NCI-H524 (cell line): Measurements from ENCODE around the gene ELN.

Experiments used
- DNase-seq, 2 experiments: peaks; one replicate each; lab custom pipeline; 2025; lab: John Stamatoyannopoulos, UW

Gene ELN

GRCh38 chr7:74061840-74062539 lies 34.0 kb downstream of the ELN start:
- DNase-seq, result no peak

- no peak for DNase-seq
Observed at GRCh38 chr7:74063223-74063641, 35.3 kb downstream of the ELN start.

- DNase-seq, result no peak
Observed at GRCh38 chr7:74063646-74064045, 35.7 kb downstream of the ELN start.

- DNase-seq, result no peak
Observed at GRCh38 chr7:74064696-74065095, 36.7 kb downstream of the ELN start.

GRCh38 chr7:74066626-74067025 lies 38.7 kb downstream of the ELN start:
- no peak for DNase-seq

GRCh38 chr7:74068378-74069085 lies 40.6 kb downstream of the ELN start:
- DNase-seq, result no peak

GRCh38 chr7:74069086-74069541 lies 41.1 kb downstream of the ELN start:
- DNase-seq, result no peak

- no peak for DNase-seq
Observed at GRCh38 chr7:74069790-74070618, 42.0 kb downstream of the ELN start.

GRCh38 chr7:74070619-74070921 lies 42.6 kb downstream of the ELN start:
- no peak for DNase-seq

- no peak for DNase-seq
Observed at GRCh38 chr7:74071121-74071520, 43.1 kb downstream of the ELN start.

GRCh38 chr7:74074770-74075169 lies 46.8 kb downstream of the ELN start:
- no peak for DNase-seq

- DNase-seq, result no peak
Observed at GRCh38 chr7:74078461-74078860, 50.5 kb downstream of the ELN start.

- DNase-seq, result no peak
Observed at GRCh38 chr7:74082770-74083116, 54.8 kb downstream of the ELN start.

- peak; percentile 76 to 83 for DNase-seq
Observed at GRCh38 chr7:74083117-74083876, 55.3 kb downstream of the ELN start, which contains the start of gene LIMK1. TSS of gene LIMK1 (plus strand) at chr7:74083804. CDS start at chr7:74083991, 187 bp downstream.

GRCh38 chr7:74083928-74084721 lies 56.2 kb downstream of the ELN start:
- DNase-seq, result peak in 1 of 2 experiments; percentile 49

GRCh38 chr7:74084722-74085578 lies 57.0 kb downstream of the ELN start:
- no peak for DNase-seq

- no peak for DNase-seq
Observed at GRCh38 chr7:74087791-74088453, 59.9 kb downstream of the ELN start.

- DNase-seq, result peak in 1 of 2 experiments; percentile 34
Observed at GRCh38 chr7:74092321-74092963, 64.5 kb downstream of the ELN start.

GRCh38 chr7:74092964-74093471 lies 65.0 kb downstream of the ELN start:
- no peak for DNase-seq
